IPS-15b (cell line): ENCODE data around the gene ANXA2.
A peak's percentile ranks its signal among the peaks of the same experiment; 100 is the strongest.

ENCODE experiments used
- H3K27me3 ChIP-seq: one replicate; pipeline ENCODE4 v1.6.1; 2013; ENCODE audit warnings: low read length; ENCODE audit not compliant: control insufficient read depth, insufficient read depth
- H3K36me3 ChIP-seq: one replicate; pipeline ENCODE4 v1.6.1; 2013; ENCODE audit warnings: low read length; ENCODE audit not compliant: control insufficient read depth, insufficient read depth
- H3K4me1 ChIP-seq: one replicate; pipeline ENCODE4 v1.6.1; 2013; ENCODE audit warnings: mild to moderate bottlenecking, low read length; ENCODE audit not compliant: control insufficient read depth, insufficient read depth
- H3K4me3 ChIP-seq: one replicate; pipeline ENCODE4 v1.5.1; 2013; ENCODE audit warnings: low read depth, low read length
- H3K9ac ChIP-seq: one replicate; pipeline ENCODE4 v1.6.1; 2013; ENCODE audit warnings: low read depth, mild to moderate bottlenecking, low read length
- H3K9me3 ChIP-seq: one replicate; pipeline ENCODE4 v1.6.1; 2013; ENCODE audit warnings: mild to moderate bottlenecking, low read length; ENCODE audit not compliant: control insufficient read depth, insufficient read depth

ANXA2 gene

GRCh38 chr15:60397772-60398445 lies at the start of gene ANXA2:
ANXA2 (minus strand) TSS chr15:60397986; CDS start chr15:60386075, 11,911 bp downstream.
- H3K4me1 ChIP-seq: peaks cover 31% of the 10 kb centered on the region

GRCh38 chr15:60444289-60444912 lies 46.6 kb upstream of the ANXA2 start:
- no peaks in the 10 kb centered on the region for H3K4me1 ChIP-seq
- peaks cover 3% of the 10 kb centered on the region for H3K36me3 ChIP-seq
- no peak overlapping the region for H3K4me3 ChIP-seq
- no peak overlapping the region for H3K9ac ChIP-seq
- no peaks in the 10 kb centered on the region for H3K9me3 ChIP-seq
- no peaks in the 10 kb centered on the region for H3K27me3 ChIP-seq

More at GRCh38 chr15:60397772-60398445, at the start of gene ANXA2:
- Histone ChIP-seq H3K36me3 (no peaks in the 10 kb centered on the region), H3K4me3 (peak within 1 kb of the TSS; percentile 73), H3K9me3 (no peaks in the 10 kb centered on the region), H3K27me3 (peaks cover 14% of the 10 kb centered on the region), H3K9ac (peak within 1 kb of the TSS; percentile 54)

- Histone ChIP-seq H3K4me1 (no peaks in the 10 kb centered on the region), H3K9me3 (no peaks in the 10 kb centered on the region), H3K9ac (no peak overlapping the region), H3K27me3 (no peaks in the 10 kb centered on the region), H3K36me3 (peaks cover 3% of the 10 kb centered on the region), H3K4me3 (no peak overlapping the region)
These were observed 45.0 kb upstream of the ANXA2 start for GRCh38 chr15:60442763-60443162.

GRCh38 chr15:60442031-60442650 lies 44.4 kb upstream of the ANXA2 start:
- no peak overlapping the region for H3K4me3 ChIP-seq
- peaks cover 3% of the 10 kb centered on the region for H3K36me3 ChIP-seq
- no peaks in the 10 kb centered on the region for H3K9me3 ChIP-seq
- no peaks in the 10 kb centered on the region for H3K4me1 ChIP-seq
- H3K9ac ChIP-seq: no peak overlapping the region
- no peaks in the 10 kb centered on the region for H3K27me3 ChIP-seq

- H3K4me3 ChIP-seq: no peak overlapping the region
- no peaks in the 10 kb centered on the region for H3K4me1 ChIP-seq
- H3K9ac ChIP-seq: no peak overlapping the region
- peaks cover 3% of the 10 kb centered on the region for H3K36me3 ChIP-seq
- no peaks in the 10 kb centered on the region for H3K9me3 ChIP-seq
- H3K27me3 ChIP-seq: no peaks in the 10 kb centered on the region
These were observed 43.5 kb upstream of the ANXA2 start for GRCh38 chr15:60441331-60441730.

- H3K36me3 ChIP-seq: peaks cover 3% of the 10 kb centered on the region
- no peaks in the 10 kb centered on the region for H3K27me3 ChIP-seq
- no peaks in the 10 kb centered on the region for H3K4me1 ChIP-seq
- no peaks in the 10 kb centered on the region for H3K9me3 ChIP-seq
- no peak overlapping the region for H3K9ac ChIP-seq
- no peak overlapping the region for H3K4me3 ChIP-seq
These were observed 40.9 kb upstream of the ANXA2 start for GRCh38 chr15:60438646-60439045.

GRCh38 chr15:60428935-60429334 lies 31.1 kb upstream of the ANXA2 start:
- Histone ChIP-seq H3K36me3 (no peaks in the 10 kb centered on the region), H3K4me3 (no peak overlapping the region)

GRCh38 chr15:60426870-60427508 lies 29.2 kb upstream of the ANXA2 start:
- Histone ChIP-seq H3K27me3 (no peaks in the 10 kb centered on the region), H3K9ac (no peak overlapping the region), H3K4me1 (peaks cover 6% of the 10 kb centered on the region), H3K36me3 (no peaks in the 10 kb centered on the region), H3K4me3 (no peak overlapping the region), H3K9me3 (no peaks in the 10 kb centered on the region)

More at GRCh38 chr15:60428935-60429334, 31.1 kb upstream of the ANXA2 start:
- no peak overlapping the region for H3K9ac ChIP-seq
- no peaks in the 10 kb centered on the region for H3K9me3 ChIP-seq
- H3K4me1 ChIP-seq: peaks cover 2% of the 10 kb centered on the region
- no peaks in the 10 kb centered on the region for H3K27me3 ChIP-seq

- no peaks in the 10 kb centered on the region for H3K27me3 ChIP-seq
- H3K4me3 ChIP-seq: no peak overlapping the region
- no peak overlapping the region for H3K9ac ChIP-seq
- no peaks in the 10 kb centered on the region for H3K36me3 ChIP-seq
- no peaks in the 10 kb centered on the region for H3K9me3 ChIP-seq
- H3K4me1 ChIP-seq: peaks cover 6% of the 10 kb centered on the region
These were observed 27.7 kb upstream of the ANXA2 start for GRCh38 chr15:60425461-60425860.

GRCh38 chr15:60424006-60424405 lies 26.2 kb upstream of the ANXA2 start:
- H3K27me3 ChIP-seq: no peaks in the 10 kb centered on the region
- H3K9me3 ChIP-seq: no peaks in the 10 kb centered on the region
- peaks cover 6% of the 10 kb centered on the region for H3K4me1 ChIP-seq
- H3K36me3 ChIP-seq: no peaks in the 10 kb centered on the region
- H3K9ac ChIP-seq: no peak overlapping the region
- no peak overlapping the region for H3K4me3 ChIP-seq

GRCh38 chr15:60423537-60423936 lies 25.8 kb upstream of the ANXA2 start:
- Histone ChIP-seq H3K27me3 (no peaks in the 10 kb centered on the region), H3K9ac (no peak overlapping the region), H3K4me3 (no peak overlapping the region), H3K36me3 (no peaks in the 10 kb centered on the region), H3K9me3 (no peaks in the 10 kb centered on the region), H3K4me1 (peaks cover 6% of the 10 kb centered on the region)
